Measurements from ENCODE around the gene SEZ6L.

DNA sequence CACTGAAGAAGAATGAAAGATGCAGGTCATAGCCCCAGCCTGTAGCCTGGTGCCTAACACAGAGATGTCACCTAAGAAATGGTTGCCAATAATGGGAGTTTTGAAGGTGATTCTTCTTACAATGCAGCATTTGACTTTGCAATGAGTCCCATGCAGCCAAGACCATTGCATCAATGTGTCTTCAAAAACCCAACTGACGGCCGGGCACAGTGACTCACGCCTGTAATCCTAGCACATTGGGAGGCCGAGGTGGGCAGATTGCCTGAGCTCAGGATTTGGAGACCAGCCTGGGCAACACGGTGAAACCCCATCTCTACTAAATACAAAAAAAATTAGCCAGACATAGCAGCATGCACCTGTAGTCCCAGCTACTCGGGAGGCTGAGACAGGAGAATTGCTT, 170.5 kb downstream of the SEZ6L start:
- no peak for TF ChIP-seq CTCF (IDR thresholded peaks at IDR 0.05)
- TF ChIP-seq POLR2A (IDR thresholded peaks at IDR 0.05), result no peak
